Measurements from ENCODE around the gene BCR.

Gene BCR

GRCh38 chr22:23351321-23351720, 171.0 kb downstream of the BCR start:
- TF ChIP-seq CTCF (IDR thresholded peaks at IDR 0.05; ENCODE audit: borderline replicate concordance, insufficient read depth, low read depth, low read length), result no peak
- H3K4me3 ChIP-seq (ENCODE audit: low read depth, low read length), result no peak overlapping the region

DNA sequence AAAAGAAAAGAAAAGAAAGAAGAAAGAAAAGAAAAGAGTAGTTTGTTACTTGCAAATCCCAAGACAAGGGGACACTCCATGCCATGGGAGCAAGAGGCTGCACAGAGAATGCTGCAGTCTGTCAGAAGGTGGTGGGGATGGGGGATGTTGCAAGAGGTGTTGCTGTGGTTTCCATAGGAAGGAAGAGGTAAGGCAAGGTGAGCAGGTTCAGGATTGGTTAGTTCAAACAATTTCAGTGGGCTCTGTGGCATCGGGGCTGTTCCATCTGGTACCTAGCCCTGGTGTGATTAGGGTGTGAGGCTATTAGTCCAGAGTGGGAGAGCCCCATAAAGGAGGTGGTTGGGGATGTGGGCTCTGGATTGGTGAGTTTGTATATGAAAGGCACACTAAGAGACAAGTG, 172.7 kb downstream of the BCR start:
- no peak for TF ChIP-seq CTCF (IDR thresholded peaks at IDR 0.05; ENCODE audit: borderline replicate concordance, insufficient read depth, low read depth, low read length)
- H3K4me3 ChIP-seq (ENCODE audit: low read depth, low read length), result no peak overlapping the region

DNA sequence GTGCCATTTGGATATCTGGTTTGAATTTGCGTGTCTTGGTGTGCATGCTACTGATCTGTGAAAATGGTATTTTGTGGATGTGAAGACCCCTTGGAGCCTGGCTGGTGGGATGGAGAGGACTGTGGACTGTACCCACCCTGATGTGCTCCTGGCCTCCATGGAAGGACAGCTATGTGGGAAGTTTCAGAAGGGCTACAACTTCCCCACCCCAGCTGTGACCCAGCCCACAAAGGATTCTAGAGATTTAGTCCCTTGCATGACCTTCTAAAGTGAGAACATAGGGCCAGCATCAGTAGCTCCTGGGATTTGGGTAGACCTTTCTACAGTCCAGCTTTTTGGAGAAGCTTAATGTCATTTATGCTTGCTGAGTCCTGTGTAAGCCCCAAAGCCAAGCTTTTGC, 173.4 kb downstream of the BCR start:
- no peak overlapping the region for H3K4me3 ChIP-seq (ENCODE audit: low read depth, low read length)
- TF ChIP-seq CTCF (IDR thresholded peaks at IDR 0.05; ENCODE audit: borderline replicate concordance, insufficient read depth, low read depth, low read length), result no peak

DNA sequence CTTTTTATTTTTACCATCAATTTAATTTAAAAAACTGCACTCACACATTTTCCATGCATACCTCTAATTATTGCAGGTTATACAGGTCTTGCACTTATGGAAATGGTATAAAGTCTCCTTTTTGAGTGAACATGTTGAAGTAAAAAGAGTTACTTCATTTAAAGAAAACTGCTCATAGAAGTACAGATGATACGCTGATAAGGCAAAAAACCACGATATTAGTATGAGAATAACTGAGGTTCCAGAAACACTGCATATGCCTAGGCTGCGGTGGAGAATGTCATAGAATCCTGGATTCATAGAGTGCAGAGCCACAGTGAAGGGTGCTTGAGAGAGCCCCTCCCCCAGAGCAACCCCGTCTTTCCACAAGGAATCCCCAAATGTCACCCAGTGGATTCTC, 175.8 kb downstream of the BCR start:
- no peak for TF ChIP-seq CTCF (IDR thresholded peaks at IDR 0.05; ENCODE audit: borderline replicate concordance, insufficient read depth, low read depth, low read length)
- H3K4me3 ChIP-seq (ENCODE audit: low read depth, low read length), result no peak overlapping the region

DNA sequence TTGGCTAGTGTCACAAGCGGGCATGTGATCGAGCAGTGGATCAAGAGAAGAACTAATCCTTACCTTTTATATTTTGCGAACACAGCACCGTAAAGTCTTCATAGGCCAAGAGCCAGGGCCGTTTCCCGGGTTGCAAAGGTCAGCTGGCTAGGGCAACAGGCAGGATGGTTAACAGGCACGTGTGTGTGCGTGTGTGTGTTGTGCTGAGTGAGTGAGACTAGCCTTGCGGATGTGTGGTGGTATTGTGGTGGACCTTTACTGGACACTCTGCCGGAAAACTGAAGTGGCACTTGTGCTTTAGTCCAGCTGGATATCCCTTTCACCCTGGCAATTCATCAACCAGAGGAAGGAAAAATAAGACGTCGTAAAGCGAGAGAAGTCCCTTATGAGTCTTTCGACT, 176.7 kb downstream of the BCR start:
- no peak overlapping the region for H3K4me3 ChIP-seq (ENCODE audit: low read depth, low read length)

GRCh38 chr22:23359583-23360123, 179.3 kb downstream of the BCR start:
- no peak overlapping the region for H3K4me3 ChIP-seq (ENCODE audit: low read depth, low read length)
- TF ChIP-seq CTCF (IDR thresholded peaks at IDR 0.05; ENCODE audit: borderline replicate concordance, insufficient read depth, low read depth, low read length), result no peak

More for the DNA sequence above, 176.7 kb downstream of the BCR start:
- no peak for TF ChIP-seq CTCF (IDR thresholded peaks at IDR 0.05; ENCODE audit: borderline replicate concordance, insufficient read depth, low read depth, low read length)

GRCh38 chr22:23361676-23362075, 181.4 kb downstream of the BCR start:
- TF ChIP-seq CTCF (IDR thresholded peaks at IDR 0.05; ENCODE audit: borderline replicate concordance, insufficient read depth, low read depth, low read length), result no peak
- H3K4me3 ChIP-seq (ENCODE audit: low read depth, low read length), result no peak overlapping the region
